GM12892 (cell line): ENCODE results near the gene NEU4.

Source experiments
- POLR2A ChIP-seq: IDR thresholded peaks from 2 replicates; pipeline ENCODE4 v1.6.1; 2011; ENCODE audit warnings: low read depth, low read length, control low read depth
- POLR2AphosphoS5 ChIP-seq: IDR thresholded peaks from 2 replicates; pipeline ENCODE4 v1.6.1; 2011; ENCODE audit warnings: low read depth, low read length, control low read depth
- TAF1 ChIP-seq: IDR thresholded peaks from 2 replicates; pipeline ENCODE4 v1.6.1; 2011; ENCODE audit warnings: low read depth, mild to moderate bottlenecking, control low read depth, low read length, borderline replicate concordance

GRCh38 chr2:241772063-241772499, 36.9 kb upstream of the NEU4 start:
- TF ChIP-seq POLR2A: no peak
- no peak for TF ChIP-seq TAF1
- no peak for TF ChIP-seq POLR2AphosphoS5
